Posterior cingulate gyrus (tissue), 11 donors: ENCODE results near the gene CIB4.

ENCODE experiments used
- DNase-seq, 10 donors: peaks; one replicate each; pipeline versions ENCODE4 v3.0.0 to v3.0.0-alpha.2; 2020 to 2021; ENCODE audit warnings: mixed read lengths in 3 of 10
- intact Hi-C: fragments of 100-400 bp; cut with DNase I; formaldehyde crosslinking; loops from one replicate; pipeline ENCODE4 v1.15.1; 2023

The CIB4 gene

GRCh38 chr2:26628561-26629345 lies 12.4 kb downstream of the CIB4 start:
- peak in 2 of 10 donors; percentile 61 to 72 for DNase-seq
- intact Hi-C loops = no loop called here

GRCh38 chr2:26627350-26628105 lies 13.6 kb downstream of the CIB4 start:
- intact Hi-C loops = no loop called here
- peak in 1 of 10 donors; percentile 16 for DNase-seq

GRCh38 chr2:26626606-26627005 lies 14.6 kb downstream of the CIB4 start:
- peak in 3 of 10 donors; percentile 8 to 65 (median 32) for DNase-seq
- intact Hi-C loops = no loop called here

- peak in 2 of 10 donors; percentile 61 to 65 for DNase-seq
- intact Hi-C loops = no loop called here
Measured at GRCh38 chr2:26623541-26624495, 17.3 kb downstream of the CIB4 start.

- peak in 1 of 10 donors; percentile 26 for DNase-seq
- intact Hi-C loops = no loop called here
Measured at GRCh38 chr2:26621469-26622199, 19.5 kb downstream of the CIB4 start.

- DNase-seq = peak in 1 of 10 donors; percentile 17
- intact Hi-C loops = no loop called here
Measured at GRCh38 chr2:26620031-26620605, 21.0 kb downstream of the CIB4 start.

GRCh38 chr2:26619521-26619951 lies 21.6 kb downstream of the CIB4 start:
- no peak for DNase-seq

GRCh38 chr2:26619096-26619495 lies 22.1 kb downstream of the CIB4 start:
- intact Hi-C loops = no loop called here
- DNase-seq = no peak

More at GRCh38 chr2:26619521-26619951, 21.6 kb downstream of the CIB4 start:
- intact Hi-C loops = no loop called here

GRCh38 chr2:26618611-26619010 lies 22.6 kb downstream of the CIB4 start:
- no peak for DNase-seq
- intact Hi-C loops = no loop called here

- intact Hi-C loops = no loop called here
- peak in 1 of 10 donors; percentile 27 for DNase-seq
Measured at GRCh38 chr2:26617588-26618083, 23.5 kb downstream of the CIB4 start.

- no peak for DNase-seq
- intact Hi-C loops = no loop called here
Measured at GRCh38 chr2:26616706-26617587, 24.2 kb downstream of the CIB4 start.

- peak in 1 of 10 donors; percentile 43 for DNase-seq
Measured at GRCh38 chr2:26615860-26616705, 25.1 kb downstream of the CIB4 start.

GRCh38 chr2:26615336-26615859 lies 25.8 kb downstream of the CIB4 start:
- peak in 3 of 10 donors; percentile 19 to 89 (median 46) for DNase-seq
- intact Hi-C loops = no loop called here

More at GRCh38 chr2:26615860-26616705, 25.1 kb downstream of the CIB4 start:
- intact Hi-C loops = no loop called here

GRCh38 chr2:26614216-26615138 lies 26.7 kb downstream of the CIB4 start:
- peak in 1 of 10 donors; percentile 62 for DNase-seq
- intact Hi-C loops = no loop called here

GRCh38 chr2:26613241-26614215 lies 27.6 kb downstream of the CIB4 start:
- intact Hi-C loops = no loop called here
- no peak for DNase-seq
